D721Med (cell line): ENCODE measurements around the gene ARSG.

Experiments used
- DNase-seq: peaks from one replicate; pipeline ENCODE4 v3.0.0; 2011; ENCODE audit warnings: low spot score; ENCODE audit not compliant: insufficient read length
- FAIRE-seq: peaks from 2 replicates; lab custom pipeline; 2011; peaks lifted over from hg19 to GRCh38; lab: Jason Lieb, UNC
- TF ChIP-seq, protein P1 (sequence below): IDR thresholded peaks from 2 replicates; pipeline ENCODE4 v1.5.1; 2012; ENCODE audit warnings: mild to moderate bottlenecking, control low read depth; ENCODE audit not compliant: insufficient read depth; ENCODE audit errors: missing control alignments

ARSG gene

DNA sequence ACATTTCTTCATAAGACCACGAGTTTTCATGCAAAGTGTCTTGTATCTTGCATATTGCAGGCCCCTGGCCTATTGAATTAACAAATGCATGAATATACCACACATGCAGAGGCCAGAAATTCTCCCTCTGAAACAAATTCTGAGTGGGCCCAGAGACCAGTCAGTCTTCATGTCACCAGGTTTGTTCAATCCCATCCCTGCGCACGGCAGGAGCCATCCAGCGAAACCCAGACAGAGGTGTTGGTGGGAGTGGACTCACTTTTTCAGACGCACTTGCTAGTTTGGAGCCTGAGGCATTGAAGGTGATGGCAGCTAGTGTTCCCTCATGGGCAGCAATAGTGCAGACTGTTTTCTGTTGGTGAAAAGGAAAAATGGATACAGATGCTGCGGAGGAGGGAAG lies 144.1 kb downstream of the ARSG start:
- FAIRE-seq: no peak
- TF ChIP-seq, protein P1, sequence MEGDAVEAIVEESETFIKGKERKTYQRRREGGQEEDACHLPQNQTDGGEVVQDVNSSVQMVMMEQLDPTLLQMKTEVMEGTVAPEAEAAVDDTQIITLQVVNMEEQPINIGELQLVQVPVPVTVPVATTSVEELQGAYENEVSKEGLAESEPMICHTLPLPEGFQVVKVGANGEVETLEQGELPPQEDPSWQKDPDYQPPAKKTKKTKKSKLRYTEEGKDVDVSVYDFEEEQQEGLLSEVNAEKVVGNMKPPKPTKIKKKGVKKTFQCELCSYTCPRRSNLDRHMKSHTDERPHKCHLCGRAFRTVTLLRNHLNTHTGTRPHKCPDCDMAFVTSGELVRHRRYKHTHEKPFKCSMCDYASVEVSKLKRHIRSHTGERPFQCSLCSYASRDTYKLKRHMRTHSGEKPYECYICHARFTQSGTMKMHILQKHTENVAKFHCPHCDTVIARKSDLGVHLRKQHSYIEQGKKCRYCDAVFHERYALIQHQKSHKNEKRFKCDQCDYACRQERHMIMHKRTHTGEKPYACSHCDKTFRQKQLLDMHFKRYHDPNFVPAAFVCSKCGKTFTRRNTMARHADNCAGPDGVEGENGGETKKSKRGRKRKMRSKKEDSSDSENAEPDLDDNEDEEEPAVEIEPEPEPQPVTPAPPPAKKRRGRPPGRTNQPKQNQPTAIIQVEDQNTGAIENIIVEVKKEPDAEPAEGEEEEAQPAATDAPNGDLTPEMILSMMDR: no peak
- DNase-seq: no peak

DNA sequence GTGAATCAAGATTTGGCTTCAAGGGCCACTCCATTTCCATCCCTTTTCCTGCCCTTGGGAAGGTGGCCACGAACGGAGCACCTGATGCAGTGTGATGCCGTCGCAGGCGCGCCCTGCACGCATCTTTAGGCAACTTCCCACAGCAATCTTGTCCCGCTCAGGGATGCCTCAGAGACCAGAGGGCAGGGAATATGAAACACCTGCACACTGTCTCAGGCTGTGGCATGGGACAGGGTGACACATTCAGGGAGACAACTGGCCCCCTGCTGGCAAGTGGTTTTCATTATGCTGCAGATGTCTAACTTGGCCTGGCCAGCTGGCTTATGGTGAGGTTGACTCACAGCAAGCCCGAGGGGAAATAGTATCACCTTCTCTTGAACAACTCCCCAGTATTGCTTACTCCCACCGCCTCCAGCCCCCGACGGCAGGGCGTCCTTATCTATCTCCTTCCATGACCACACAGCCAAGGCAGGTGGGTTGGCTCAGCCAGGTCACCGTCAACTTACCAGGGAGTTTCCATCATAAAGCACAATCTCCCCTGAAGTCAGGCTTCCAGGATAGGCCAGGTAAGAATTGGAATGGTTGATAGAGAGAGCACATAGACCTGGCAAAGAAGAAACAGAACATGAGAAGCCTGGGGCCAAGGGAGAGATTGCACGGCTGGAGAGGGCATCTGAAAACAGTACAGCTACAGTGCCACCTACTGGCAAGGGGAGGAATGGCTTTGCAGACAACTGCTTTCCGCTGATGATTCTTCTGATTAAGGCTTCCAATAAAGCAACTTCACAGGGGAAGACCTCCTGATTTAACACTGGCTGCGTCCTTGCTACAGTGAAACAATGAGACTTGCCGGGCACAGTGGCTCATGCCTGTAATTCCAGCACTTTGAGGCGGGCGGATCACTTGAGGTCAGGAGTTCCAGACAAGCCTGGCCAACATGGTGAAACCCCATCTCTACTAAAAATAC lies 144.9 kb downstream of the ARSG start:
- DNase-seq (peak; percentile 69), FAIRE-seq (no peak)
- TF ChIP-seq, protein P1: peak; percentile 100

GRCh38 chr17:68437979-68438822 lies 146.9 kb downstream of the ARSG start:
- FAIRE-seq (no peak), DNase-seq (no peak)
- TF ChIP-seq, protein P1: no peak

GRCh38 chr17:68439656-68440290 lies 148.5 kb downstream of the ARSG start:
- DNase-seq (no peak), FAIRE-seq (no peak)
- TF ChIP-seq, protein P1: no peak

DNA sequence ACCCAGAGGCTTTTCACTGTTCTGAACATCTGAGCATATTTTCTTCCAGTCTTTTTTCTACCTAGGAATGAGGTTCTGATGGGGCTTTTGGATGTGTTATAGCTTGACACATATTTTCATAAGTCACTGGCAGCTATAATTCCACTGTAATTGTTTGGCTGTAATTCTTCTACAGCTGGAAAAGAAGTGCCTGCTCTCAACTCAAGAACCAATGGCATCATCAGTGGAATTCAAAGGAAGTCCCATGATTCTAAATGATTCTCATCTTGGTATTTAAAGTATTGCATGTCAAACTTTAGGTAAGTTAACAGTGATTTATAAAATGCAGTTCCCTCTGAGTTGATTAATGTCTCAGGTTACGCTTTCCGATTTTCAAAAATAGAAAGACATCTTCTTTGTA lies 149.2 kb downstream of the ARSG start:
- TF ChIP-seq, protein P1: no peak
- DNase-seq (no peak), FAIRE-seq (no peak)

DNA sequence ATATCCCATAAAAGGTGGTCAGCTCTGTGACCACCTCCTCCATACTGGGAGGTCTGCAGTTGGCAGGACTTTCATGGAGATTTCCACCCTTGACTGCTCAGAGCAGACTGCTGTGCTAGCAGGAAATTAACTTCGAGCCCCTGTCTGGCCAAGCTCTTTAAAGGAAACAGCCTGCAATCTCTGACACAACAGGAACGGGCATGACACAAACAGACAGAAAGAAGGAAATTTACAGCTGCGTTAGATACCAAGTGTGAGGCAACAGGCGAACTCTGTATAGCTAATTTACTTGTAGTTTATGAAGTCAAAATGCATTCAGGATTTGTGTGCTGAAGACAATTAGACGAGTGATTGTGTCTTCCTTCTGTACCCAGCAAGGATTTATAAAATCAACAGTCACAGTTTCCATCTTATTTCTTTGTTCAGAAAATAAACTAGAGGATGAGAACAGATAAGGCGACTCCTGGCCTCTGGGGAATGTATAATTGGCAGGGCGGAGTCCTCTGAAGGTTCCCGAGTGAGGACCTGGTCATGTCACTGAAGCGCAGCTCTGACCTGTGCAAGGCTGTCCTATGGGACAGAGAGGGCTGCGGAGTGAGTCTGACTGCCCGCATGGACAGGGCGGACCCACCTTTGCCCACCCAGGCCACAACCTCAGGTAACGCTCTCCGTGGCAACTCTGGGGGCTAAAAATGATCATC lies 149.9 kb downstream of the ARSG start:
- FAIRE-seq: no peak
- TF ChIP-seq, protein P1: no peak

More for the DNA sequence above, 149.9 kb downstream of the ARSG start:
- DNase-seq: no peak
